Measurements from ENCODE around the gene KRTAP10-5.

DNA sequence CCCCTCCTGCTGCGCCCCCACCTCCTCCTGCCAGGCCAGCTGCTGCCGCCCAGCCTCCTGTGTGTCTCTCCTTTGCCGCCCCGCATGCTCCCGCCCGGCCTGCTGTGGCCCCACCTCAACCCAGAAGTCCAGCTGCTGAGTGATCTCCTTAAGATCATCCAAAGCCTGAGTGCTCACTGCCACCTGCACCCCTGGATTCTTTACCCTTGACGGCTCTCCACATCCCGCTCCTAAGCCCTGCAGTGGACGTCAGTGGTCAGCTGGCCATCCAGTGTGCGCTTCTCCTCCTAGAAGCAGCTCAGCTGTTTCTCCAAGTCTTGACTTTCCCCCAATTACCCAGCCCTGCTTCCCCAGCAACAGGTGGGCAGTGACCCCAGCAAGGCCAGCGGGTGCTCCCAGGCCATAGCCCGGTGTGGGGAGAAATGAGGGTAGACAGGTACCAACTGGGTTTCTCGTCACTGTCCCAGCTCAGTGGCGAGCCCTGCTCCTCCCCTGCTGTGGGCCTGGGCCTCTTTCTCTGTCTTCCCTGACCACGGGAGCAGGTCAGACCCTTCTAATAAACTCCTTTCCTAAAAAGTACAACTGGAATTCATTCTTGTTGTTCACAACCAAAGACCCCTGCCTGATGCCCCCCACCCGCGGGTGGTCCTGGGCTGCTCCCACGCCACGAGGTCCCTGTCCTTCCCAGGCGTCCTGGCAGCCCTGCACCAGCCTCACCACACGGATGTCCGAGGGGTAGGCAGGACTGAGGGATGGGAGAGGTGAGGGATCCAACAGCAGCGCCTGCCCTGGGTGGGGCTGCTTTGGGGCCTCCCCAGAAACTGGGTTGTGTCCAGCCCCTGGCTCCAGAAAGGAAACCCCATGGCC, 21.4 kb upstream of the KRTAP10-5 start:
- no peak for TF ChIP-seq ZFP36 (IDR thresholded peaks at IDR 0.05; ENCODE audit: low read depth, low read length, partially characterized antibody)
- no peak for TF ChIP-seq ZNF253 (CRISPR knock-in tag; conservative IDR thresholded peaks at IDR 0.05)
- no peak for TF ChIP-seq NFYB (IDR thresholded peaks at IDR 0.05; ENCODE audit: extremely low read depth, insufficient read length)
- no peak for TF ChIP-seq CEBPB (tag; IDR thresholded peaks at IDR 0.05)
- TF ChIP-seq, protein P1, sequence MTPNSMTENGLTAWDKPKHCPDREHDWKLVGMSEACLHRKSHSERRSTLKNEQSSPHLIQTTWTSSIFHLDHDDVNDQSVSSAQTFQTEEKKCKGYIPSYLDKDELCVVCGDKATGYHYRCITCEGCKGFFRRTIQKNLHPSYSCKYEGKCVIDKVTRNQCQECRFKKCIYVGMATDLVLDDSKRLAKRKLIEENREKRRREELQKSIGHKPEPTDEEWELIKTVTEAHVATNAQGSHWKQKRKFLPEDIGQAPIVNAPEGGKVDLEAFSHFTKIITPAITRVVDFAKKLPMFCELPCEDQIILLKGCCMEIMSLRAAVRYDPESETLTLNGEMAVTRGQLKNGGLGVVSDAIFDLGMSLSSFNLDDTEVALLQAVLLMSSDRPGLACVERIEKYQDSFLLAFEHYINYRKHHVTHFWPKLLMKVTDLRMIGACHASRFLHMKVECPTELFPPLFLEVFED (CRISPR knock-in tag; conservative IDR thresholded peaks at IDR 0.05) = no peak
- no peak for TF ChIP-seq TAF1 (IDR thresholded peaks at IDR 0.05; ENCODE audit: control insufficient read depth, extremely low read depth, insufficient read depth, low read length, severe bottlenecking)
- TF ChIP-seq, protein P2, sequence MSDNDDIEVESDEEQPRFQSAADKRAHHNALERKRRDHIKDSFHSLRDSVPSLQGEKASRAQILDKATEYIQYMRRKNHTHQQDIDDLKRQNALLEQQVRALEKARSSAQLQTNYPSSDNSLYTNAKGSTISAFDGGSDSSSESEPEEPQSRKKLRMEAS (CRISPR knock-in tag; IDR thresholded peaks at IDR 0.05) = no peak
- no peak for TF ChIP-seq CTCF (IDR thresholded peaks at IDR 0.05 in 2 of 3, conservative IDR thresholded peaks at IDR 0.05 in 1 of 3; ENCODE audit: insufficient read depth in 2 of 3, low read depth in 1 of 3, low read length in 3 of 3)
- TF ChIP-seq, protein P3, sequence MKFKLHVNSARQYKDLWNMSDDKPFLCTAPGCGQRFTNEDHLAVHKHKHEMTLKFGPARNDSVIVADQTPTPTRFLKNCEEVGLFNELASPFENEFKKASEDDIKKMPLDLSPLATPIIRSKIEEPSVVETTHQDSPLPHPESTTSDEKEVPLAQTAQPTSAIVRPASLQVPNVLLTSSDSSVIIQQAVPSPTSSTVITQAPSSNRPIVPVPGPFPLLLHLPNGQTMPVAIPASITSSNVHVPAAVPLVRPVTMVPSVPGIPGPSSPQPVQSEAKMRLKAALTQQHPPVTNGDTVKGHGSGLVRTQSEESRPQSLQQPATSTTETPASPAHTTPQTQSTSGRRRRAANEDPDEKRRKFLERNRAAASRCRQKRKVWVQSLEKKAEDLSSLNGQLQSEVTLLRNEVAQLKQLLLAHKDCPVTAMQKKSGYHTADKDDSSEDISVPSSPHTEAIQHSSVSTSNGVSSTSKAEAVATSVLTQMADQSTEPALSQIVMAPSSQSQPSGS (CRISPR knock-in tag; IDR thresholded peaks at IDR 0.05) = no peak
